Colon (tissue), 2 donors: Measurements from ENCODE around the gene UCP2.
"Not testable (repeated sequence)": the region's sequence is repeated elsewhere in the genome, so short reads cannot be mapped to it uniquely, and the experiment has no call there.

ENCODE experiments used
- FAIRE-seq: peaks from 2 replicates; lab custom pipeline; 2012; peaks lifted over from hg19 to GRCh38; lab: Jason Lieb, UNC
- donor health status: control.
- donor health status: control.

The UCP2 gene

GRCh38 chr11:73944085-73944484, 38.6 kb downstream of the UCP2 start:
- no peak for FAIRE-seq

DNA sequence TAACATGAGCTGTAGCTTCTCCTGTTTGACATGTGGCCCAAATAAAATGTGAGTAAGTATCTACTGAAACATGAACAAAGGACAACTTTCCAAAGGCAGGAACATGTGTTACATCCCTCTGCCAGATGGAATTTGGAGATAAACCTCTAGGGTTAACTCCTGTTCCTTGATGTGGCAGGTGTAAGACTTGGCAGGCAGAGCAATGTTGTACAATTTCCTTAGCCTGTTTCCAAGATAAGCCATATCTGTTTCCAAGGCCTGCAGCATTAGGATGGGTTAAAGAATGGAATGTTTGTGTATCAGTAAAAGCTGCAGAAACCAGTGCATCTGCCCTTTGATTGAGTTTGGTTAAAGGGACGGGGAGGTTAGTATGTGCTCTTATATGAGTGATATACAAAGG, 40.6 kb downstream of the UCP2 start:
- FAIRE-seq: no peak

GRCh38 chr11:73940801-73941570, 41.7 kb downstream of the UCP2 start:
- FAIRE-seq: no peak

GRCh38 chr11:73939096-73939495, 43.5 kb downstream of the UCP2 start:
- FAIRE-seq: no peak

DNA sequence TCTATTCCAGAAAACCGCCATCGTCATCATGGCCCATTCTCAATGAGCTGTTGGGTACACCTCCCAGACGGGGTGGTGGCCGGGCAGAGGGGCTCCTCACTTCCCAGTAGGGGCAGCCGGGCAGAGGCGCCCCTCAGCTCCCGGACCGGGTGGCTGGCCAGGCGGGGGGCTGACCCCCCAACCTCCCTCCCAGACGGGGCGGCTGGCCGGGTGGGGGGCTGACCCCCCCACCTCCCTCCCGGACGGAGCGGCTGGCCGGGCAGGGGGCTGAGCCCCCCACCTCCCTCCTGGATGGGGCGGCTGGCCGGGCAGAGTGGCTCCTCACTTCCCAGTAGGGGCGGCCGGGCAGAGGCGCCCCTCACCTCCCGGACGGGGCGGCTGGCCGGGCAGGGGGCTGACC, 46.6 kb downstream of the UCP2 start:
- FAIRE-seq: not testable (repeated sequence)

DNA sequence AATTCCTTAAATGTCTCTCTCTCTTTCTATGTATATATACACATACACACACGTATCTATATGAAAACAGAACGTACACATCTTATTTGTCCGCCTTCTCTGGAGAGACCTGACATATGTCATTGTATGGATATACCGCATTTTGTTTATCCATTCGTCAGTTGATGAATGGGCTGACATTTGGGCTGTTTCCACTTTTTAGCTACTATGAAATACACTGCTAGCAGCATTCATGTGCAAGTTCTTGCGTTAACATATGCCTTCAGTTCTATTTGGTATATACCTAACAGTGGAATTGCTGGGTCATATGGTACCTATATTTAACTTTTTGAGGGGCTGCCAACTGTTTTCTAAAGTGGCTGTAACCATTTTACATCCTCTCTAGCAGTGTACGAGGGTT, 49.9 kb downstream of the UCP2 start:
- FAIRE-seq: no peak

DNA sequence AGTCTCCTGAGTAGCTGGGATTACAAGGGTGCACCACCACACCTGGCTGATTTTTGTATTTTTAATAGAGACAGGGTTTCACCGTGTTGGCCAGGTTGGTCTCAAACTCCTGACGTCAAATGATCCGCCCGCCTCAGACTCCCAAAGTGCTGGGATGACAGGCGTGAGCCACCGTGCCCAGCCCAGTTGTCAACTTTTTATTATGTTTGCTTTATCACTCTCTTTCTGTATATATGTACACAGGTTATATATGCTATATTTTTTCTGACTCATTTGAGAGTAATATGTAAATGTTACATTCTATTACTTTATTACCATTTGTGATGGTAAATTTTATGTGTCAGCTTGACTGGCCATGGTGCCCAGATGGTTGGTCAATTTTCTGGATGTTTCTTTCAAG, 50.7 kb downstream of the UCP2 start:
- no peak for FAIRE-seq

- FAIRE-seq: no peak
Observed at GRCh38 chr11:73931039-73931645, 51.5 kb downstream of the UCP2 start.

- FAIRE-seq: no peak
Observed at GRCh38 chr11:73929388-73929787, 53.3 kb downstream of the UCP2 start.
